Bronchial smooth muscle cell (primary cell): ENCODE measurements around the gene LRRC37A3. TPM values are rescaled to one million over a fixed set of nuclear protein-coding genes. Genes with fewer than 3 reads are reported as not detected.

Experiments used
- total RNA-seq: library from RNA; depleted of rRNA; stranded (reverse); fragments of >200 nt; gene quantifications from 2 replicates; pipeline ENCODE4 v1.2.1, GENCODE V29; 2014

Gene LRRC37A3
- total RNA-seq: 3.5 and 4.1 TPM in 2 replicates

DNA sequence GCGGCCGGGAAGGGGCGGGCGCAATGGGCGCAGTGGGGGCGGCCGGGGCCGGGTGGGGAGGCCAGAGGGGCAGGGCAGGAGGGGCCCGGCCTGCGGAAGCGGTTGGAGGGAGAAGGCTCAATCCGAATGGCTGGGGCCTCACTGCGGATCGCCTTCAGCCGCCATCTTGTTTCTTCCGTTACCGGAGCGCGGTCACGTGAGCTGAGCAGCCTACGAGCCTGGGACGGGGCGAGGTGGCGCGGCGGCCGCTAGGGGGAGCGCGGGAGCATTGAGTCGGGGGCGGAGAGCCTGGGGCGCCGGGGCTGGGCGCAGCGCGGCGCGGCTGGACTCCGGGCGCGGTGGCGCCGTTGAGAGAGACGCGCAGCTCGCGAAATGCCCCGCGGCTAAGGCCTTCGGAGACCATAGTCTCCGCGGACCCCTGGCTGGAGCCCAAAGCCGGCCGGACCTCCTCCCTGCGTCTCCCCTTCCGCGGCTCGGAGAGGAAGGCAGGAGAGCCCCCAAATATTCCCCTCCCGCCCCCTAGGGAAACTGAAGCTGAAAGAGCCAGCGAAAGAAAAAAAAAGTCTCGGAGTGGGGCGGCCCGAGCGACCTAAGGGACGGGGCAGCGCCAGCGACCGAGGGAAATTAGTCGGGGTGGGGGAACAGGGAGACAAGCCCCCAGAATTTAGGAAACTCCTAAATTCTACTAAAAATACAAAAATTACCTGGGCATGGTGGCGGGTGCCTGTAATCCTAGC lies at the start of gene LRRC37A3:
Gene LRRC37A3 (minus strand): TSS at position 190 of the 737 bp plus-strand sequence. CDS start 22,221 bp downstream, outside the sequence.

Other genes starting within 250 kb of the LRRC37A3 start
- 35.3 and 38.7 TPM in 2 replicates for gene GNA13, start 137.3 kb upstream of the LRRC37A3 start, total RNA-seq
- gene RGS9, start 217.9 kb upstream of the LRRC37A3 start, total RNA-seq: 1.3 and 3.2 TPM in 2 replicates